Epithelial cell of proximal tubule (primary cell): ENCODE measurements around the gene FHIP1B. TPM values are rescaled to one million over a fixed set of nuclear protein-coding genes. Genes with fewer than 3 reads are reported as not detected.

ENCODE experiments used
- DNase-seq: peaks from one replicate; pipeline ENCODE4 v3.0.0-alpha.2; 2011; ENCODE audit warnings: low read depth
- H3K4me3 ChIP-seq: 2 replicates; pipeline ENCODE4 v1.5.1; 2011; ENCODE audit warnings: low read depth, mild to moderate bottlenecking, low read length
- total RNA-seq: library from RNA; depleted of rRNA; stranded (reverse); fragments of >200 nt; gene quantifications from 2 replicates; pipeline ENCODE4 v1.2.3, GENCODE V29; 2015
- TF ChIP-seq, protein P1 (sequence below): conservative IDR thresholded peaks from 2 replicates; pipeline ENCODE4 v1.5.1; 2012; ENCODE audit warnings: low read depth, mild to moderate bottlenecking, low read length

The FHIP1B gene
- total RNA-seq, 1 donor from 2014 or later = 9.6 TPM

DNA sequence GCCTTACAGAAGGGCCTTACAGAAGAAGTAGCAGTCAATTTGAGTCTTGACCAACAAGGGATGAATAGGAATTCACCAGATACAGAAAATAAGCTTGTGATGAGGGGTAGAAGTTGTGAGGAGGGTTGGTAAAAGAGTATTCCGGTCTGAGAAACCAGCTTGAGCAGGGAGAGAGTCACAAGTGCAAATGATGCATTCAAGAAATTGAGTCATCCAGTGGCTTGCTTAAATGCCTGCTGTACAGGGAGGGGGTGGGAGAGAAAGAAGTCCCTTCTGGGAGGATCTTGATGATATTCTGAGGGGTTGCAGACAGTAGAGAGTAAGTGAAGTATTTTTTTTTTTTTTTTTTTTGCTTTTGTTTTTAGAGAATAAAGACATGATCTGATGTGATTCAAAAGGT, 34.4 kb upstream of the FHIP1B start:
- no peak overlapping the region for H3K4me3 ChIP-seq
- TF ChIP-seq, protein P1, sequence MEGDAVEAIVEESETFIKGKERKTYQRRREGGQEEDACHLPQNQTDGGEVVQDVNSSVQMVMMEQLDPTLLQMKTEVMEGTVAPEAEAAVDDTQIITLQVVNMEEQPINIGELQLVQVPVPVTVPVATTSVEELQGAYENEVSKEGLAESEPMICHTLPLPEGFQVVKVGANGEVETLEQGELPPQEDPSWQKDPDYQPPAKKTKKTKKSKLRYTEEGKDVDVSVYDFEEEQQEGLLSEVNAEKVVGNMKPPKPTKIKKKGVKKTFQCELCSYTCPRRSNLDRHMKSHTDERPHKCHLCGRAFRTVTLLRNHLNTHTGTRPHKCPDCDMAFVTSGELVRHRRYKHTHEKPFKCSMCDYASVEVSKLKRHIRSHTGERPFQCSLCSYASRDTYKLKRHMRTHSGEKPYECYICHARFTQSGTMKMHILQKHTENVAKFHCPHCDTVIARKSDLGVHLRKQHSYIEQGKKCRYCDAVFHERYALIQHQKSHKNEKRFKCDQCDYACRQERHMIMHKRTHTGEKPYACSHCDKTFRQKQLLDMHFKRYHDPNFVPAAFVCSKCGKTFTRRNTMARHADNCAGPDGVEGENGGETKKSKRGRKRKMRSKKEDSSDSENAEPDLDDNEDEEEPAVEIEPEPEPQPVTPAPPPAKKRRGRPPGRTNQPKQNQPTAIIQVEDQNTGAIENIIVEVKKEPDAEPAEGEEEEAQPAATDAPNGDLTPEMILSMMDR = no peak
- peak; percentile 19 for DNase-seq

DNA sequence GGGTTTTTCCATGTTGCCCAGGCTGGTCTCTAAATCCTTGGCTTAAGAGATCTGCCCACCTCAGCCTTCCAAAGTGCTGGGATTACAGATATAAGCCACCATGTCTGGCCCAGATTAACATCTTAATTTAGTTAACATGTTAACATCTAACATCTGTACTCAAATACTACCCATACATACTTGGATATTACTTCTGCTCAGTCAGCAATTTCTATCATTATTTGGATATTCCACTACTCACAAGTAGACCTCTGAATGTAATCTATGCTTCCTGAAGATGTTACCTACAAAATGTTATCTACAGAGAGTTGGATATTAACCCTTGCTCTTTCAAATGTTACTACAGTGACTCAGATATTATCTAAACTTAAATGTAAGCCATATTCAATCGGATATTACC, 29.2 kb upstream of the FHIP1B start:
- DNase-seq = no peak
- TF ChIP-seq, protein P1 = no peak

GRCh38 chr11:6260207-6260726, 25.8 kb upstream of the FHIP1B start:
- no peak for DNase-seq
- H3K4me3 ChIP-seq = no peak overlapping the region
- TF ChIP-seq, protein P1 = no peak

More for the DNA sequence above, 29.2 kb upstream of the FHIP1B start:
- no peak overlapping the region for H3K4me3 ChIP-seq

DNA sequence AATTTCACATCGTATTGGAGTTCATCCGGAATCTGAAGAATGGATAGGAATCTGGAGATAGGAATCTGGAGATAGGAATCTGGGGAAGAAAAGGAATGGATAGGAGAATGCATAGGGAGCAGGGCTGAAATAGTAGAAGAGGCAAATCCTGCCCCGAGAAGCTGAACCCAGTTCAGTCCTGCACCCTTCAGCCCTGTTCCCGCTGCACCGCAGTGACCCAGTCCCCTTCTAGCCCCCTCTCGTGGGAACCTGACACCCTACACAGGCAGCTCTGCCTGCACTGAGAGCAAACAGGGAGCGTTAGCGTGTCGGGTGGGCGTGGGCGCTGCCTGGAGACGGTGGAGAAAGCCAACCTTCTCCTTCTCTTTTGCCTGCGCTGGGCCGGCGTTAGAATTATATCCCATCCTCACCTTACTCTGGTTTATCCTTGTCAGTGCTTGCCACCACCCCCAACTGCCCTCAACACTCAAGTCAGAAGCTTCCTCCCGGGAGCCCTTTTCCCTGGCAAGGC, 24.2 kb upstream of the FHIP1B start:
- no peak for DNase-seq
- TF ChIP-seq, protein P1 = peak; percentile 8
- H3K4me3 ChIP-seq = peak overlapping the region; percentile 39

DNA sequence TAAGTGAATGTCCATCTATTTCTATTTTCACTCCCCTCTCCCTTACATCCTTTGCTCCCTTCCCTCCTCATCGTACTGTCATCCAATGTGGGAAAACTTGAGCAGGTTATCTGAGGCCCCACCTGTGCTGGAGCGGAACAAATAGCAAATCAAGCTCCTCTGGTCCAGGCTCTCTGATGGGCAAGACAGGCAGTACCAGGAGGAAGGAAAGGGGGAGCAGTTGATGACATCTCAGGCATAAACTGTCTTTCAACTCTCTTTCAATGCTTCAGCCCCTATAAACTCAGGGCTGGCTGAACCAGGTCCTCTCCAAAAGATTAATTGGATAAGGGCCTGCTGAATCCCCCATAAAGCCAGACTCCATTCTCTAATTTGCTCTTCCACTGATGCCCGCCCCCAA, 23.7 kb upstream of the FHIP1B start:
- DNase-seq = no peak
- no peak overlapping the region for H3K4me3 ChIP-seq
- TF ChIP-seq, protein P1 = no peak

DNA sequence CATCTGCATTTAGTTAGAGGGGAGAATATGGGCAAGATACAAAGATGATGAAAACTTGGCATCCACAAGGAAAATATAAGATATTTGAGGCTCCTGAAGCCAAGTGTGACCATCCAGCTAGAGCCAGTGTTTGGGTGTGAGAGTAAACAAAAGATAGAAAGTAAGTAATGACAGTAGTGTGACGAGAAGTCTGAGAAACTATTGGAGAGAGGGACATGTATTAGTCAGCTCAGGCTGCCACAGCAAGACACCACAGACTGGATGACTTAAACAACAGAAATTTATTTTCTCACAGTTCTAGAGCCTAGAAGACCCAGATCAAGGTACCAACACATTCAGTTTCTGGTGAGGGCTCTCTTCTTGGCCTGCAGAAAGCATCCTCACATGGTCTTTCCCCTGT, 18.8 kb upstream of the FHIP1B start:
- no peak for DNase-seq
- TF ChIP-seq, protein P1 = no peak

GRCh38 chr11:6251990-6252473, 17.6 kb upstream of the FHIP1B start:
- TF ChIP-seq, protein P1 = no peak
- no peak overlapping the region for H3K4me3 ChIP-seq
- no peak for DNase-seq

More for the DNA sequence above, 18.8 kb upstream of the FHIP1B start:
- no peak overlapping the region for H3K4me3 ChIP-seq
